ENCODE results near the gene MEGF11. TPM values are rescaled to one million over a fixed set of nuclear protein-coding genes. Genes with fewer than 3 reads are reported as not detected.

The MEGF11 gene
- total RNA-seq (ENCODE audit: unreplicated experiment) = 0.77 TPM
- long read RNA-seq, partial matches to known transcripts = 0 of 2 reads
- long read RNA-seq, other reads (novel, unspliced or antisense) = 2 of 2 reads

GRCh38 chr15:66253418-66254088 is at the start of gene MEGF11:
Gene MEGF11, minus strand, starts transcription at chr15:66253750. Its CDS starts 125,347 bp downstream, at chr15:66128403.
- H3K27me3 Mint-ChIP-seq (ENCODE audit: unreplicated experiment) = peaks cover 25% of the 10 kb centered on the region

GRCh38 chr15:66302489-66303278 is 49.1 kb upstream of the MEGF11 start:
- H3K9me3 Mint-ChIP-seq (ENCODE audit: unreplicated experiment) = no peaks in the 10 kb centered on the region
- peaks cover 1% of the 10 kb centered on the region for H3K27me3 Mint-ChIP-seq (ENCODE audit: unreplicated experiment)
- H3K36me3 Mint-ChIP-seq (ENCODE audit: low read depth, unreplicated experiment) = no peaks in the 10 kb centered on the region
- no peak overlapping the region for H3K4me3 Mint-ChIP-seq (ENCODE audit: unreplicated experiment)
- H3K27ac Mint-ChIP-seq (ENCODE audit: unreplicated experiment) = no peak overlapping the region
- no peaks in the 10 kb centered on the region for H3K4me1 Mint-ChIP-seq (ENCODE audit: unreplicated experiment)
- no peak for DNase-seq (ENCODE audit: low spot score)
- no peak for TF ChIP-seq CTCF (IDR thresholded peaks at IDR 0.05; ENCODE audit: unreplicated experiment)

More at GRCh38 chr15:66253418-66254088, at the start of gene MEGF11:
- Mint-ChIP-seq H3K4me3 (ENCODE audit: unreplicated experiment) (peak within 1 kb of the TSS; percentile 96), H3K9me3 (ENCODE audit: unreplicated experiment) (no peaks in the 10 kb centered on the region), H3K27ac (ENCODE audit: unreplicated experiment) (peak within 1 kb of the TSS; percentile 16), H3K36me3 (ENCODE audit: low read depth, unreplicated experiment) (no peaks in the 10 kb centered on the region), H3K4me1 (ENCODE audit: unreplicated experiment) (peaks cover 9% of the 10 kb centered on the region)
- peak; percentile 38 for DNase-seq (ENCODE audit: low spot score)
- TF ChIP-seq CTCF (IDR thresholded peaks at IDR 0.05; ENCODE audit: unreplicated experiment) = no peak

GRCh38 chr15:66298803-66299251 is 45.3 kb upstream of the MEGF11 start:
- no peak overlapping the region for H3K27ac Mint-ChIP-seq (ENCODE audit: unreplicated experiment)
- no peak for TF ChIP-seq CTCF (IDR thresholded peaks at IDR 0.05; ENCODE audit: unreplicated experiment)
- H3K9me3 Mint-ChIP-seq (ENCODE audit: unreplicated experiment) = no peaks in the 10 kb centered on the region
- peaks cover 1% of the 10 kb centered on the region for H3K27me3 Mint-ChIP-seq (ENCODE audit: unreplicated experiment)
- peaks cover 8% of the 10 kb centered on the region for H3K4me1 Mint-ChIP-seq (ENCODE audit: unreplicated experiment)
- DNase-seq (ENCODE audit: low spot score) = no peak
- no peak overlapping the region for H3K4me3 Mint-ChIP-seq (ENCODE audit: unreplicated experiment)
- no peaks in the 10 kb centered on the region for H3K36me3 Mint-ChIP-seq (ENCODE audit: low read depth, unreplicated experiment)

GRCh38 chr15:66296186-66296585 is 42.6 kb upstream of the MEGF11 start:
- H3K36me3 Mint-ChIP-seq (ENCODE audit: low read depth, unreplicated experiment) = no peaks in the 10 kb centered on the region
- no peak overlapping the region for H3K27ac Mint-ChIP-seq (ENCODE audit: unreplicated experiment)
- no peak for TF ChIP-seq CTCF (IDR thresholded peaks at IDR 0.05; ENCODE audit: unreplicated experiment)
- no peaks in the 10 kb centered on the region for H3K9me3 Mint-ChIP-seq (ENCODE audit: unreplicated experiment)
- H3K27me3 Mint-ChIP-seq (ENCODE audit: unreplicated experiment) = peaks cover 1% of the 10 kb centered on the region
- H3K4me1 Mint-ChIP-seq (ENCODE audit: unreplicated experiment) = peaks cover 8% of the 10 kb centered on the region
- DNase-seq (ENCODE audit: low spot score) = no peak
- no peak overlapping the region for H3K4me3 Mint-ChIP-seq (ENCODE audit: unreplicated experiment)

GRCh38 chr15:66294932-66295235 is 41.3 kb upstream of the MEGF11 start:
- H3K36me3 Mint-ChIP-seq (ENCODE audit: low read depth, unreplicated experiment) = no peaks in the 10 kb centered on the region
- H3K4me1 Mint-ChIP-seq (ENCODE audit: unreplicated experiment) = peaks cover 8% of the 10 kb centered on the region
- H3K4me3 Mint-ChIP-seq (ENCODE audit: unreplicated experiment) = peak overlapping the region; percentile 90
- TF ChIP-seq CTCF (IDR thresholded peaks at IDR 0.05; ENCODE audit: unreplicated experiment) = no peak
- DNase-seq (ENCODE audit: low spot score) = no peak
- H3K27me3 Mint-ChIP-seq (ENCODE audit: unreplicated experiment) = no peaks in the 10 kb centered on the region
- H3K9me3 Mint-ChIP-seq (ENCODE audit: unreplicated experiment) = no peaks in the 10 kb centered on the region
- no peak overlapping the region for H3K27ac Mint-ChIP-seq (ENCODE audit: unreplicated experiment)
